ENCODE results near the gene ATP1A2.

GRCh38 chr1:160162931-160163330 is 47.4 kb downstream of the ATP1A2 start:
- TF ChIP-seq CTCF (IDR thresholded peaks at IDR 0.05; ENCODE audit: low read depth, low read length) = no peak
- no peak for TF ChIP-seq EZH2phosphoT487 (IDR thresholded peaks at IDR 0.05; ENCODE audit: low read depth)

Measured in OCI-LY3 (cell line).